Heart right ventricle (tissue), 16 donors: ENCODE data around the gene KIF16B. TPM values are rescaled to one million over a fixed set of nuclear protein-coding genes. Genes with fewer than 3 reads are reported as not detected.

Experiments
- ATAC-seq, 8 donors: fragments of 200-7000 bp; cut with Tn5 transposase; one replicate each; pipeline ENCODE4 v1.9.1; 2020; ENCODE audit warnings: mild to moderate bottlenecking in 8 of 8, moderate library complexity in 8 of 8, moderate number of reproducible peaks in 1 of 8
- DNase-seq, 2 donors: peaks; one replicate each; pipeline ENCODE4 v3.0.0-alpha.2; 2020
- H3K27ac ChIP-seq, 10 donors: fragments of 200-600 bp; sonication (generic) in 2 of 10; one replicate each; pipeline versions ENCODE4 v1.5.0 to v1.8.0; 2020 to 2022; ENCODE audit warnings: mild to moderate bottlenecking in 3 of 10
- H3K27me3 ChIP-seq, 7 donors: fragments of 200-600 bp; one replicate each; pipeline ENCODE4 v1.8.0; 2021 to 2022; ENCODE audit warnings: mild to moderate bottlenecking in 2 of 7
- H3K36me3 ChIP-seq, 9 donors: fragments of 200-600 bp; sonication (generic) in 1 of 9; one replicate each; pipeline versions ENCODE4 v1.5.0 to v1.8.0; 2020 to 2022; ENCODE audit warnings: mild to moderate bottlenecking in 2 of 9
- H3K4me1 ChIP-seq, 9 donors: fragments of 200-600 bp; sonication (generic) in 1 of 9; one replicate each; pipeline versions ENCODE4 v1.5.0 to v1.8.0; 2020 to 2022; ENCODE audit warnings: mild to moderate bottlenecking in 4 of 9
- H3K4me3 ChIP-seq, 10 donors: fragments of 200-600 bp; sonication (generic) in 2 of 10; one replicate each; pipeline versions ENCODE4 v1.5.0 to v1.8.0; 2020 to 2022; ENCODE audit warnings: mild to moderate bottlenecking in 7 of 10, moderate library complexity in 2 of 10
- H3K9me3 ChIP-seq, 11 donors: fragments of 200-600 bp in 10 of 11; sonication (generic) in 2 of 11; one replicate each; pipeline versions ENCODE4 v1.5.0 to v1.8.0; 2013 to 2022; ENCODE audit warnings: mild to moderate bottlenecking in 2 of 11, control low read depth in 1 of 11, moderate library complexity in 1 of 11
- WGBS, 2 donors: extraction: QIAGEN DNeasy Blood & Tissue Kit; methylation state at CpG; one replicate each; pipeline ENCODE4 v1.1.7; 2013; ENCODE audit warnings: inconsistent platforms in 1 of 2; 5-methylcytosine and 5-hydroxymethylcytosine counted together
- intact Hi-C, 10 donors: fragments of 100-400 bp; cut with DNase I; formaldehyde crosslinking; loops; one replicate each; pipeline versions ENCODE4 v1.11.1 to v1.14.2; 2022
- polyA plus RNA-seq, 2 donors: library from polyadenylated mRNA; stranded (reverse); fragments of 200-250 nt; gene quantifications; one replicate each; pipeline ENCODE4 v1.2.3, GENCODE V29; 2013
- total RNA-seq, 10 donors: library from RNA; stranded (reverse); fragmentation: NEBNext Ultra II Directional in 3 of 10; extraction: Animal tissue kit (Norgen Biotek cat#: 25700) in 3 of 10; gene quantifications; one replicate each; pipeline versions ENCODE4 v1.2.1 to v1.2.4, GENCODE V29; 2021 to 2023
- TF ChIP-seq, protein P1 (sequence below), 9 donors: fragments of 200-600 bp; sonication (generic) in 2 of 9; IDR thresholded peaks; one replicate each; pipeline versions ENCODE4 v1.5.0 to v1.8.0; 2021 to 2022; ENCODE audit warnings: antibody characterized with exemption in 9 of 9, mild to moderate bottlenecking in 5 of 9, moderate library complexity in 1 of 9
- donor health status: Arrhythmogenic right ventricular cardiomyopathy.
- donor health status: ischemic (EF 13 %, LVEDD 7.1; RV severe dilation, severe dysfunction).
- donor health status: healthy with polysubstance abuse.
- donor health status: DM: no; HTN: yes; CAD: no.
- donor health status: DM: no; HTN: no; CAD: no.
- donor health status: ischemic (EF 25% LVEDD 6.9; RV normal size, moderate dysfunction).
- donor health status: ischemic (EF 25% LVEDD 5.7; RV mildly dilated, moderate dysfunction).
- donor health status: healthy.
- donor health status: DM: yes; HTN: yes; CAD: no.
- donor health status: Ischemic cardiomyopathy.
- donor health status: ischemic (EF 35%, LVEDD 5.7; RV mildly dilated, moderate dysfunction).
- donor health status: nonischemic (EF 11% LVEDD 7.7; RV severe dilation, severe dysfunction).
- donor health status: DM: yes; HTN: yes; CAD: no.
- donor health status: PGD.
- donor health status: ischemic (EF 29% LVEDD 5.4; RV normal size, mild dysfunction).
- donor health status: nonischemic (EF 23%, LVEDD 6.1; RV moderate dilation, normal function).

Gene KIF16B
- total and polyA plus RNA-seq, 12 donors: 9.7 to 22.5 (median 17.9) TPM

DNA sequence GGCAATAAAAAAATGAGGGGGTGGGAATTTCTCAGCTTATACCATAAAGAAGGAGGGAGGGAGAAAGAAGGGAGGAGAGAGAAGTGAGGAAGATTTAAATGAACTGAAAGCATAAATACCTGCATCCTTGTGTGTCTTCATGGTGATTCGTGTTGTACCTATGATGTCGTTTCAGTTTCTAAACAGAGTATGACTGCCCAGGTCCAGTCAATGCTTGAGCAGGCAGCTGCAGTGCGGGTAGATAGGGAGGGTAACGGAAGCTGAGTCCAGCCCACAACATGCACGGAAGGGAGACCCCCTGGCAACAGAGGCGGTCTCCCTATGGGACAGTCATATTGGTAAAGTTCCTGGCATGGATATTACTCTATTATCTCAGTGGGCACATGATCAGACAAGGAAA lies 184.5 kb downstream of the KIF16B start:
- peaks cover 0 to 6% (median 0%) of the 10 kb centered on the region in 9 donors for H3K4me1 ChIP-seq
- intact Hi-C loops: no loop called here
- H3K27me3 ChIP-seq: no peaks in the 10 kb centered on the region
- no peaks in the 10 kb centered on the region for H3K9me3 ChIP-seq
- ATAC-seq (no peak), DNase-seq (no peak)
- H3K27ac ChIP-seq: no peak overlapping the region
- H3K4me3 ChIP-seq: no peak overlapping the region
- TF ChIP-seq, protein P1, sequence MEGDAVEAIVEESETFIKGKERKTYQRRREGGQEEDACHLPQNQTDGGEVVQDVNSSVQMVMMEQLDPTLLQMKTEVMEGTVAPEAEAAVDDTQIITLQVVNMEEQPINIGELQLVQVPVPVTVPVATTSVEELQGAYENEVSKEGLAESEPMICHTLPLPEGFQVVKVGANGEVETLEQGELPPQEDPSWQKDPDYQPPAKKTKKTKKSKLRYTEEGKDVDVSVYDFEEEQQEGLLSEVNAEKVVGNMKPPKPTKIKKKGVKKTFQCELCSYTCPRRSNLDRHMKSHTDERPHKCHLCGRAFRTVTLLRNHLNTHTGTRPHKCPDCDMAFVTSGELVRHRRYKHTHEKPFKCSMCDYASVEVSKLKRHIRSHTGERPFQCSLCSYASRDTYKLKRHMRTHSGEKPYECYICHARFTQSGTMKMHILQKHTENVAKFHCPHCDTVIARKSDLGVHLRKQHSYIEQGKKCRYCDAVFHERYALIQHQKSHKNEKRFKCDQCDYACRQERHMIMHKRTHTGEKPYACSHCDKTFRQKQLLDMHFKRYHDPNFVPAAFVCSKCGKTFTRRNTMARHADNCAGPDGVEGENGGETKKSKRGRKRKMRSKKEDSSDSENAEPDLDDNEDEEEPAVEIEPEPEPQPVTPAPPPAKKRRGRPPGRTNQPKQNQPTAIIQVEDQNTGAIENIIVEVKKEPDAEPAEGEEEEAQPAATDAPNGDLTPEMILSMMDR (IDR thresholded peaks at IDR 0.05): no peak
- peaks cover 0 to 32% (median 0%) of the 10 kb centered on the region in 9 donors for H3K36me3 ChIP-seq
- 96 to 98% methylated on average over 6 of the region's 6 CpGs for WGBS, 2 donors

DNA sequence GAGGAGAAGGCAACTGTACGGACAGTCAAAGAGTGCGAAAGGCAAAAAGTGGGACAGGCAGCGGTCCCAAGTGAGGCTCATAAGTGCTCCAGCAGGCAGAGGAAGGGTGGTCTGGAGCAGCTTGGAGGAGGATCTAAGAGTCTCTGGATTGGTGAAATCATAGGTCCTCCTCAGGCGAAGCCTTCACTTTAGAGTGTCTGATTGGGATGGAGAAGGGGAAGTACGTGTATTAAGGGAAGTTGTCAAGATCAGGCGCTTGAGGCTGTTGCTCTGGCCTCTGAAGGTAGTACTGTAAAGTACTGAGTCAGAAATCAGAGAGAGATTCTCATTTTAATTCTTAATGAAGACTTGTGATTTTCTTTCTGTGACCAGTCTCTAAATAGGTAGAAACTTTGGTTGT lies 185.6 kb downstream of the KIF16B start:
- H3K4me1 ChIP-seq: peaks cover 0 to 6% (median 0%) of the 10 kb centered on the region in 9 donors
- peaks cover 0 to 36% (median 0%) of the 10 kb centered on the region in 9 donors for H3K36me3 ChIP-seq
- H3K4me3 ChIP-seq: no peak overlapping the region
- intact Hi-C loops: no loop called here
- H3K27ac ChIP-seq: no peak overlapping the region
- H3K9me3 ChIP-seq: no peaks in the 10 kb centered on the region
- 94 to 96% methylated on average over 6 of the region's 6 CpGs for WGBS, 2 donors
- TF ChIP-seq, protein P1 (IDR thresholded peaks at IDR 0.05): no peak
- ATAC-seq (no peak), DNase-seq (no peak)
- H3K27me3 ChIP-seq: no peaks in the 10 kb centered on the region

DNA sequence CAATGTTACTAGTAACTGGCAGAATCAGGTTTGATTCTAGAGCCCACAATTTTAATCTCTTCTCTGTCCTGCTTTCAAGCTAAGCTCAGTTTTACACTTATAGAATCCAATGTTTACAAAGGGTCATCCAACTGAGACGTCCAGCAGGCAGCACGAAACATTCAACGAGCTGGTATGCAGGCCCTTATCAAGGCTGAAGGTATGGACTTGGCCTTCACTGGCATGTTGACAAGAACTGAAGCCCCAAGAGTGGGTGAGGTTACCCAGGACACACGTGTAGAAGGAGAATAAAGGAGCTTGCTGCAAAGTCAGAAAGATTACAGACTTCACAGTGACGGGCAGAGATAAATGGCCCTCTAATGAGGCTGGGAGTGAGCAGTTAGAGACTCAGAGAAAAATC lies 187.4 kb downstream of the KIF16B start:
- 68 to 74% methylated on average over 5 of the region's 5 CpGs for WGBS, 2 donors
- Histone ChIP-seq H3K4me3 (no peak overlapping the region), H3K27me3 (no peaks in the 10 kb centered on the region), H3K9me3 (no peaks in the 10 kb centered on the region), H3K36me3 (peaks cover 0 to 31% (median 0%) of the 10 kb centered on the region in 9 donors), H3K27ac (no peak overlapping the region), H3K4me1 (no peaks in the 10 kb centered on the region)
- DNase-seq (no peak), ATAC-seq (no peak)
- TF ChIP-seq, protein P1 (IDR thresholded peaks at IDR 0.05): no peak
- intact Hi-C loops: no loop called here

DNA sequence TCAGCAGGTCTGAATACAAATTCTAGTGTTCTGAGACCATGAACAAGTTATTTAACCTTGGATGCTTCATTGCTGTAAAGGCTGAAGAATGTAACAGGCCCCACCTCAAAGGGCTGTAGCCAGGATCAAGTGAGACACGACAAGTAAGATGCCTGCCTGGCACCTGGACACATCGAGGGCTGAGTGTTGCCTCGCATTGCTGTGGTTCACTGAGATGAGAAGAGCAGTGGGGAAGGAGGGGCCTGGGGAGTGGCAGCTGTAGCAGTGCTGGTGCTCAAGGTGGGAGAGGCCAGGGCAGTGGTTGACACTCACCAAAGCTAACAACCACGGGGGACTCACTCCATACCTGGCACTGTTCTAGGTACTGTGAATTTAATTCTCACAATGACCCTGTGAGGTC lies 187.8 kb downstream of the KIF16B start:
- WGBS, 2 donors: 87 to 88% methylated on average over 4 of the region's 4 CpGs
- ATAC-seq: no peak
- Histone ChIP-seq H3K27ac (no peak overlapping the region), H3K27me3 (no peaks in the 10 kb centered on the region), H3K36me3 (peaks cover 0 to 31% (median 0%) of the 10 kb centered on the region in 9 donors), H3K4me3 (no peak overlapping the region), H3K4me1 (no peaks in the 10 kb centered on the region), H3K9me3 (no peaks in the 10 kb centered on the region)
- no peak for DNase-seq
- intact Hi-C loops: no loop called here
- TF ChIP-seq, protein P1 (IDR thresholded peaks at IDR 0.05): no peak
